Kidney capillary endothelial cell (primary cell): ENCODE measurements around the gene ACSL3.
"Not testable (repeated sequence)": the region's sequence is repeated elsewhere in the genome, so short reads cannot be mapped to it uniquely, and the experiment has no call there.

Experiments
- DNase-seq: peaks from one replicate; pipeline ENCODE4 v3.0.0-alpha.2; 2018; ENCODE audit warnings: low spot score

Gene ACSL3

DNA sequence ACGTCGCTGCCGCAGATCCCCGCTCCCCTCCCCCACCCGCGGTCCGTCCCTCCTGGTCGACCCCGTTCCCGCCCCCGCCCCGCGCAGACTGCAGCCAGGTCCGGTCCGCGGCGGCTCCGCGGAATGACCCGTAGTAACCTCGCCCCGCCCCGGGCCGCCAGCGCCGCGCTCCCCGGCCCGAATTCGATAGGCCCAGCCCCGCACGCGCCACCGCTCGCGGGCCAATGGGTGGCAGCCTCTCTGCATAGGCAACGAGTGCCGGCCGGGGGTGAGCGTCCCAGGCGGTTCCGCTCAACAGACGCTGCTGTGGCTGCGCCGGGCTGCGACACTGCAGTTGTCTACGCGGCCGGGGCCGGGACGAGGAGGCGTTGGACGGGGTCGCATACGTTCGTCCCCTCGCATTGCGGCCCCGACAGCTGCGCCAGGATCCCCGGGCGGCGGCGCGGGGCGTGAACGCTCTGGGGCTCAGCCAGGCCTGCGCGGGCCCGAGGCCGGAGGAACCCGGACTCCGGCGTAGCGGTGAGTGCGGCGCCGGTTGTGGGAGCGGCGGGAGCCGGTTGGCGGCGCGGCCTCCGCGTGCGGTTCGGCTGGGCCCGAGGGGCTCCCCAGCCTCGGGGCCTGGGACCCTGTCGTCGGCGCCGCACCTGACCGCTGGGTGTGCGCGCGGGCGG lies at the start of gene ACSL3:
ACSL3 (plus strand) TSS at position 297 of the 671 bp plus-strand sequence. CDS start 47,737 bp downstream, outside the sequence.
- peak; percentile 91 for DNase-seq

DNA sequence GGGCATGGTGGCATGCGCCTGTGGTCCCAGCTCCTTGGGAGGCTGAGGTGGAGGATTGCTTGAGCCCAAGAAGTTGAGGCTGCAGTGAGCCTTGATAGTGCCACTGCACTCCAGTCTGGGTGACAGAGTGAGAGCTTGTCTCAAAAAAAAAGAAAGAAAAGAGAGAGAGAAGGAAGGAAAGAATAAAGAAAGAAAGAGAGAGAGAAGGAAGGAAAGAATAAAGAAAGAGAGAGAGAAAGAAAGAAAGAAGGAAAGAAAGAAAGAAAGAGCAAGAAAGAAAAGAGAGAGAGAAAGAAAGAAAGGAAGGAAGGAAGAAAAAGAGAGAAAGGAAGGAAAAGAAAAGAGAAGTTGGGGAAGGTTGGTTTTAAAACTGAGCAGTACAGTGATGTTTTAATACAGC lies 49.0 kb upstream of the ACSL3 start:
- DNase-seq: no peak

DNA sequence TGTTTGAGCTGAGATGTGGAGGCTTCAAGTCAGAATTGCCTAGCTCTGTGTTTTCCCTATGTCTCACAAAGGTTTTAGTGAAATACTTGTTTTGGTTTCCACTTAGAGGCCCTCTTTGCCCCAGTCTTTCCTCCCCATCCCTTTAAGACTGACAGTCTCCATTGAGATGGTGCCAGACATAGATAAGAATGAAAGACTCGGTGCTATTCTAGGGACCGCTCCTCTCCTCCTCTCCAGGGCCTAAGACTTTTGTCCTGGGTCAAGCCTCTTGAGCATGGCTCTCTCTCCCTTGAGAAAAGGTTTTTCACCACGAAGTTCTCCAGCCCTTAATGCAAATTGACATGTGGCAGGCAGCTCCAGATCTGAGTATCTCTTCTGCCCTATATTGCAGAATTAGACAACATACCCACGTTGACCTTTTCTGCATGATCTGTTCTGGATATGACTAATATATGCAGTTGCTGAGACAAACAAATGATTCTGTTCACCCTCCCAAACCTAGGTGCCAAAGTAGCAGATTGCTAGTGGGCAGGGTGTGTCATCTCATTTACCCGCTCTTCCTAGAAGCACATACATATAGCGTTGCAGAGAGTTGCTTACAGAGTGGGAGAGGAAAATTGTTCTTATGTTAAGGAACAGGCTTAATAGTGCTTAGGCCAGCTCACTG lies 47.5 kb upstream of the ACSL3 start:
- DNase-seq: no peak

DNA sequence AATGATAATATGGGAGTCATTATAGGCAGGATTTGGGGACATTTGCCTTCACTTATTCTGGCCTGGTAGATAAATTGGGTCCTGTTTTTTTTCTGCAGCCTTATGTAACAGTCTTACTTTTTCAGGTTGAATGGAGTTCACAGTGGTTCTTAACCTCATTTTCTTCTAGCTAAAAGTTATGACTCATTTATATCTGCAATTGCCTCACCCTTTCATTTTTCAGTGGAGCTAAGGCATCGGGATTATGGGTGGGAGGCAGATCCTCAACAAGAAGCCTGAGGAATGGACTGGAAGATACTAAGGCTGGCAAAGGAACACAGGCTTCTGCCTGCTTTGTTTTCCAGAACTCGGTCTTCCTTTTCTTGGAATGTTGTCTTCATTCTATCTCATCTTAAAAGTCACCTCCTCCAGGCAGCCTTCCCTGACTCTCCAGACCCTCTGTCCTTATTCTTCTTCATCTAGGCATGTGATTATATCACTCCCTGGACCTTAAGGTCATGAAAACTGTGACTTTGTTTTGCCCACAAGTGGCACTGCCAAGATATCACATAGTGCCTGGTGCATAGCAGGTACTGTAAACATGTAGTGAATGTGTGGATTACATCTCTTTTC lies 41.0 kb upstream of the ACSL3 start:
- no peak for DNase-seq

DNA sequence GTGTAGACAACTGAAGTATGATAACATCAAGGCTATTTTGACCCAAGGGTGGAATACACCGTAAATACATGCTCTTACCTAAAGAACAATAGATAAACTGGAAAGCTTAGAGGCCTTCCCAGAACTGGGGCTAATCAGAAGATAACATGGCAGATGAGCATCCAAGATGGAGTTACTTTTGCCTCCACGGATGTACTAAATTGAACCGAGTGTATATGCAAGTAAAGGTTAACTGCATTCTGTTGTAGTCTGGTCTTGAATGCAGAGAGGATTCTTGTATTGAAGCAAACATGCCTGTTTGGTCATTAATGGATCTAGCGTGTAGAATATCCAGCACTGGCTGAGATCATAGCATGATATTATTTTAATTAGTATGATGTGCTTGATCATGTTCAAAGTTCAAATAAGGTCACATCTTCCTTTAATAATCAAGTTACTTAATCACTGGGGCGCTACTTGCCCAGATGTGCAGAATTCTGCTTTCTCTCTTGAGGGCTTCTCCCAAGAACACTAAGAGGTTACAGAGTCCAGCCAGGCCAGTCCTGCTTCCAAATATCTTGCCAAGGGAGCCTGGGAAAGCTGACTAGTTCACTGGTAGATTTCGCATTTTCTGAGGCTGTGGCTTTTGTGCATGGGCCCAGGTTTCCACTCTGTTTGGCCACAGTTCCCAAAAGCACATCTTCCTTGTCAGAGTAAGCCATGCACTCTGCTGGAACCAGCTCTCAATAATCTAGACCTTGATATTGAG lies 37.5 kb upstream of the ACSL3 start:
- DNase-seq: no peak

DNA sequence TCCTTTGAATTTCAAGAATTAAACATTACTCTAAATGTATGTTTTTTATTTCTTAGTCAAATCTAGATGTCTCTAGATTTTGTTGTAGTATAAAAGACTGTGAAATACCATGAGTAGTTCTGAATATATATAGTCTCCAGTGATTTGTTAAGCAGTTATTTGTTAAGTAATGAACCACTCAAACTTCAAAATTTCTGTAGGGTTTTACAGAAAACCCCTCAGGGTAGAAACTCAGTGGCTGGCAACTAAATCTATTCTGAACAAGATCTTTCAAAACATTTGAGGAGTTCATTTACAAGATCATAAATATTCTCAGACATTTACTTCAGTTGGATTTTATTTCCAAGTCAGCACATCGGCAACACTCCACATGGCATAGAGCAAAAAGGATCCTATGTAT lies 35.8 kb upstream of the ACSL3 start:
- no peak for DNase-seq

DNA sequence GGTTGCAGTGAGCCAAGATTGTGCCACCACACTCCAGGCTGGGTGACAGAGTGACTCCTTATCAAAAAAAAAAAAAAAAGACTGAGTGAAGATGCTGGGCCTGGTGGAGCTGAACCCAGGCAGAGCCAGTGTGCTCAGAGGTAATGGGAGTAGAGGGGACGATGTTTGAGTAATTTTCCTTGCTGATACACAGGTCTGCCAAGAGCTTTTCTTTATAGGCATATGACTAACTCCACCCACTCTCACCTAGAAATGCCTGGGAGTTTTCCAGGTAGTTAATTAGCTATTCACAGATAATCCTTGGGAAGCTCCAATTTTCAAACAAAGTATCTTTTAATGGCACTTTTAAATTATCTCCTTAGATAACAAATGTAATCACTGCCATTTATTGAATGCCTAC lies 33.4 kb upstream of the ACSL3 start:
- DNase-seq: no peak

DNA sequence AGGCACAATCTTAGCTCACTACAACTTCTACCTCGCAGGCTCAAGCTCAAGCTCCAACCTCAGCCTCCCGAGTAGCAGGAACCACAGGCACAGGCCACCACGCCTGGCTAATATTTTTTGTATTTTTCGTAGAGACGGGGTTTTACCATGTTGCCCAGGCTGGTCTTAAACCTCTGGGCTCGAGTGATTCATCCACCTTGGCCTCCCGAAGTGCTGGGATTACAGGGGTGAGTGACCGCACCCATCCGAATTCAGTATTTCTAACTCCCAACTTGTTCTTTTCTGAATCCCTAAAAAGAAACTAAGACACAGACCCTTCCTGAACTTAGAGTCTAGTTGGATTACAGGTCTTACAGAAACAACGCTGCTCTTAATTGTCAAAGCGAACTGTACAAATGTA lies 32.3 kb upstream of the ACSL3 start:
- no peak for DNase-seq

DNA sequence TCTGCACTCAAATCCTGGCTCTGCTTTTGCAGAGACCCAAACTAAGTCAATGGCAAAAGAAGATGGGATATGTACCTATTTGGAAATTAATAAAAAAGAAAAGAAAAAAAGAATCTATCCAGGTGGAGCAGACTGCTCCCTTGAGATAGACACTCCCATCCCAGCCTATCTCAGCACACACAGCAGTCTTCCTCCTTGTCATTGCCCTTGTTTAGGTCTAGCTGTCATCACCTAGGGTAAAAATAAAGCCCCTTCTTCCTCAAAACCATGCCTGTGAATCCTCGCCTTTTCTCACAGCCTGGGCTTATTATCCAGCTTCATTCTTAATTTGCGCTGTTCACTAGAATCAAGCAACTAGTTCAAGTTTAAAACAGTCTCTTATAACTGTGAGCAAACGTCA lies 30.7 kb upstream of the ACSL3 start:
- no peak for DNase-seq

DNA sequence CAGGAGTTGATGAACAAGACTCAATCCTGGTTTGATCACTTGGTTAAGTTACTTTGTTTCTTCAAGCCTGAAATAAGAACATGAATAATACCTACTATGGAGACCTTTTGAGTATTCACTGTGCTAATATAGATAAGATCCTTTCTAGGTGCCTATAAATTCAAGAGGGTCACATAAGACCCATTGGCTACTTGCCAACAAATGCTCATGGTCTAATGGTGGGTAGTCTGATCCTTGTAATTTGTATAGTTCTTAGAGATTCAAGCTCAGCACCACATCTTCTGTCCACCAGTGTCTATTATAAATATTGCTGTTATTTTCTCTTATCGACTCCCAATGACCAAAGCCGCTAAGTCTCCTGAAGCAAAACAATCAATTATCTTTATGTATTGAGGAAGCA lies 27.4 kb upstream of the ACSL3 start:
- no peak for DNase-seq

DNA sequence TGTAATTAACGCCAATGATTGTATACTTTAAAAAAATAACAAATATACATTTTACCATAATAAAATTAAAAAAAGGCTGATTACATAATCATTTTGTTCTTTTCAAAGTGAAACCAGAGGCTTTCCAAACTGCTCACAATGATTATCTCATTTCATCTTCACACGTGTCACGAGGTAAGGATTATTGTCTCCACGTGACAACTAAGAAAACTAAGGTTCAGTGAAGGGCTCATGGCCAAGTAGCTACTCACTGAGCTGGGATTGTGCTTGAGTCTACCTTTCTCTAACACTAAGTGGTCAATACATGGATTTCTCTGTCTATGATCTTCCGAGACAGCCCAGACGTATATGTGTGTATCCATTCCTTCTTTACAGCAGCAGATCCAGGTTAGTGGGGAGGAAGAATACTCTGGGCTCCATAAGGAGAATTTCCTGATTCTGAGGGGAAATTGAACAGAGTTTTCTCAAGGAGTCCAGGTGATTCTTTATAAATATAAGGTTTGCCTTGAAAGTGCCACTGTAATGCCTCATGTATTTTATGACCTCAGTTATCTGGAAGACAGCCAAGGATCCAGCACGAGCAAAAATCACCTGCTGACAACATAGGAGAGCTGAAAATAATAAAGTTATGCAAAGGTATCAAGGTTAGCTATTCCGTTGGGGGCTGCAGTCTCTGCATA lies 25.6 kb upstream of the ACSL3 start:
- DNase-seq: no peak

DNA sequence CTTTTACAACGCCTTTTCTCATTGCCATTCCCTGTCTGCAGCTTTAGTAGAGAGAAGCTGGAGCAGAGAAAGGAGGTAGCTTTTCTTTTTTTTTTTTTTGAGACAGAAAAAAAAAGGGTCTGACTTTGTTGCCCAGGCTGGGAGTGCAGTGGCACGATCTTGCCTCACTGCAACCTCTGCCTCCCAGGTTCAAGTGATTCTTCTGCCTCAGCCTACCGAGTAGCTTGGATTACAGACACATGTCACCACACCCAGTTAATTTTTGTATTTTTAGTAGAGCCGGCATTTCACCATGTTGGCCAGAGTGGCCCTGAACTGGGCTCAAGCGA lies 25.0 kb upstream of the ACSL3 start:
- DNase-seq: no peak

DNA sequence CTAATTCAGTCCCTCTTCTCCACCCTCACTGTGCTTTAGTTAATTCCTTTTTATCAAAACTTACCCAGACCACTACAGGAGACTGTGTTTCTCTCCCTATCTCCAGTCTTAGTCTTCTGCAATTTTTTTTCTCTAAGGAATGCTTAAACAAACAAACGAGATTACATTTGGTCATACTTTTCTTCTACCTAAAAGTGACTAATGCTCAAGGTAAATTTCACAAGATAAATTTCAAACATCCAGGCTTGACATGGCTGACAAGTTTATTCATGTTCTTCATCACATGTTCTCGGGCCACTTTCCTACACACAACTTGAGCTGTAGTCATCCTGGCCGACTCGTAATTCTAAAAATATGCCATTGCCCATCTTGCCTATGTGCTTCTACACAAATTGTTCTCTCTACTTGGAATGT lies 23.2 kb upstream of the ACSL3 start:
- no peak for DNase-seq

DNA sequence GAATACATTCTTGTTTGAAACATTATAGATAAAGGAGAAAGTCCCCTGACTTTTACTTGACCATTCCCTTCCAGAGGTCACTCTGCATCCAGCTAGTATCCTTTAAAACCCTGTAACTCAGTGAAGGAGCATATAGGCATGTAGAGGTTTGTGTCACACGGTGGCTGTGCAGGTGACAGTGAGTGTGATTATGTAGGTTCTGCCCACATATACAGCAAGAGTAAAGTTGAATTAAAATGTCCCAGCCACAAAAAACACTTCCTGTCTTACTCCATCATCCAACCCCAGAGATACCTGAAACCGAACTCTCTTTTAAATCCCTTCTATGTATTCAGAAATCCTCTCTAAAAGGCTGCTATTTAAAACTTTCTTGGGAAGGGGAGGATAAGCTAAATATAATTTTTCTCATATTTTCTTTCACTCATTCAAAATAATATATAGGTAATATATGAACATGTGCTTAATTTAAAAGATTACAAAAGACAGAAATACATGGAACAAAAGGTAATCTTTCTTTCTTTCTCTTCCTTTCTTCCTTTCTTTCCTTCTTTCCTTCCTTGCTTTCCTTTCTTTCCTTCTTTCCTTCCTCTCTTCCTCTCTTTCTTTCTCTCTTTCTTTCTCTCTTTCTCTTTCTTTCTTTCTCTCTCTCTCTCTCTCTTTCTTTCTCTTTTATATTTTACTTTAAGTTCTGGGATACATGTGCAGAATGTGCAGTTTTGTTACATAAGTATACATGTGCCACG lies 20.6 kb upstream of the ACSL3 start:
- DNase-seq: no peak

DNA sequence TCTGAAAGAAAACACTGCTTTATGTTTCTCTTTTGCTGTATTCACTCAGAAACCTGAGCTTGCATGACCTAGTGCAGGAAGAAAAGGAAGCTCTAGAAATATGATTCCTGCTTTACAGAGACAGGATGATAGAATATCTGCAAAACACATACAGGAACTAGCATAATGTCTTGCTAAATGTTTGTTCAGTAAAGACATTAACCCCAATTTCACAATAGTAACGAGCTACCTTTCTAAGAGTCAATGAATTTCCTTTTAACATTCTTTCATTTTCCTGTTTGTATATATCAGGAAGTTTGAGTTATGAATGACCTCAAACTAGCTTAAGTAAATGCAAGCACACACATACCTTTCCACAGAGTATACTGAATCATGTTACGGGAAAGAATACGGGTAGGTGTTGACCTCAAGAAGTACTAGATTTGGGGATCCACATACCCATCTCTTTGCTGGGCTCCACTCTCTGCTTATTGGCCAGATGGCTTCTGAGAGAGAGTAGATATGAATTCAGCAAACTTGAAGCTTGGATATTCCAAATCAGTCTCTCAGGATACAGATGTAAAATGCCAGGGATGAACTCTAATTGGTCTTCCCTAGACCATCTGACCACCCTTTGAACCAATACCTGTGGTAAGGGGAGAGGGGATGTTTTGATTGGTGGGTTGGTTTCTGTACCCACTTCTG lies 18.2 kb upstream of the ACSL3 start:
- no peak for DNase-seq

DNA sequence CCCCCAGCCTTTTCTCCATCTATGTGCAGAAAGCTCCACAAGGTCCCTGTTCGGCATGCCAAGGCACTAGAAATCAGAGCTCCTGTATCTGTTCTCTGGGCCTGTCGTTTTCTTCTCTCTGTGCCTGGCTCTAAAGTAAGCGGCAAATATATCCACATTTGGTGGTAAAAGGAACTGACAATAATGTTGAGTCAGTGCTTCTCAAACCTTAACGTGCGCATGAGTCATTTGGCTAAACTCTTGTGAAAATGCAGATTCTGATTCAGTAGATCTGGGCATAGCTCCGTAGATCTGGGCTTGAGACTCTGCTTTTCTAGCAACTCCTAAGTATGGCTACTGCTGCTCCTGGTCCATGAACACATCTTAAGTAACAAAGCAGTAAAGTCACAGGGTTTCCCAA lies 16.5 kb upstream of the ACSL3 start:
- DNase-seq: peak; percentile 39

DNA sequence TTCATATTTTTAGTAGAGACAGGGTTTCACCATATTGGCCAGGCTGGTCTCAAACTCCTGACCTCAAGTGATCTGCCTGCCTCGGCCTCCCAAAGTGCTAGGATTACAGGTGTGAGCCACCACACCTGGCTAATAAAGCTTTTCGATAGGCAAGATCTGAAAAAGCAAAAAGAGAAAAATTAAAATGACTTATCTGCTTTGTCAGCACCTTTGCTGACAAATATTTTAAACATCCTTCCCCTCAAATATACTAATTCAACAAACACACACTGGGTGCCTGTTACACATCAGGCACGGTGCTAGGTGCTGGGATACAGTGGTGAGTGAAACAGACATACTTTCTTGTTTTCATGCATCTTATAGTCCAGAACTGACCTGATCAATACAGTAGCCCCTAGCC lies 15.5 kb upstream of the ACSL3 start:
- not testable (repeated sequence) for DNase-seq

DNA sequence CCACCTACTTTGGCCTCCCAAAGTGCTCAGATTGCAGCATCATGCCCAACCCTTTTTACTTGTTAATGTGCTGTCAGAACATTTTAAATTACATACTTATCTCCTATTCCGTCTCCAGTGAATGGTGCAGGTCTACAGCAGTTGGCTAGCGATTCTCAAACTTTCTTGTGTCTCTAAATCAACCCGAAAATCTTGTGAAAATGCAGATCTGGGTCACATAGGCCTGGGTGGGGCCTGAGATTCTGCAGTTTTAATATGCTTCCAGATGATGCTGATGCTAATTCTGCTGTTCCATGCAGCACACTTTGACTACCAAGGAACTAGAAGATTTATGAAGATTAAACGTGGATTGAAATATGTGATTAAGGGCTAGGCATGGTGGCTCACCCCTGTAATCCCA lies 14.8 kb upstream of the ACSL3 start:
- DNase-seq: no peak

DNA sequence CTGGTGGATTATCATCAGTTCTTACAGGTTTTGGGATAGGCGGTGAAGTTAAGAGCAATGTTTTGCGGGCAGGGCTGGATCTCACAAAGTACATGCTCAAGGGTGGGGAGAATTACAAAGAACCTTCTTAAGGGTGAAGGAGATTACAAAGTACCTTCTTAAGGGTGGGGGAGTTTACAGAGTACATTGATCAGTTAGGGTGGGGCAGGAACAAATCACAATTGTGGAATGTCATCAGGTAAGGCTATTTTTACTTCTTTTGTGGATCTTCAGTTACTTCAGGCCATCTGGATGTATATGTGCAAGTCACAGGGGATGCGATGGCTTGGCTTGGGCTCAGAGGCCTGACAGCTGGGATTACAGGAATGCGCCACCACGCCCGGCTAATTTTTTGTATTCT lies 12.8 kb upstream of the ACSL3 start:
- DNase-seq: not testable (repeated sequence)

DNA sequence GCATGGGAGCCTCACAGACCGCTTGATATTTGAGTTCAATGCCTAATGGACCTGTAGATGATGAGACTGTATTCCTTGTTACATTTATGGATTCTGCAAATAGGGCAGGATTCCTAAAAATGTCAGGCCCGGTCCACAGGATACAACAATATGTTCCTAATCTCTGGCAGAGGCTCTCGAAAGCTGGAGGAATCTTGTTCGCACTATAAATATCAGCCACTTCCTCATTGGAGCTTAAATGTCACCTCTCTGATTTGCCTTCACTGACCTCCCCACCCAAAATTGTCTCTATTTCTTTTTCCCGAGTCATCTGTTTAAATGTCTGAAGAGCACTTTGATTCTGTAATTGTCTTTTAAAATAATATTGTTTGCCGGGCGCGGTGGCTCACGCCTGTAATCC lies 12.0 kb upstream of the ACSL3 start:
- DNase-seq: no peak

DNA sequence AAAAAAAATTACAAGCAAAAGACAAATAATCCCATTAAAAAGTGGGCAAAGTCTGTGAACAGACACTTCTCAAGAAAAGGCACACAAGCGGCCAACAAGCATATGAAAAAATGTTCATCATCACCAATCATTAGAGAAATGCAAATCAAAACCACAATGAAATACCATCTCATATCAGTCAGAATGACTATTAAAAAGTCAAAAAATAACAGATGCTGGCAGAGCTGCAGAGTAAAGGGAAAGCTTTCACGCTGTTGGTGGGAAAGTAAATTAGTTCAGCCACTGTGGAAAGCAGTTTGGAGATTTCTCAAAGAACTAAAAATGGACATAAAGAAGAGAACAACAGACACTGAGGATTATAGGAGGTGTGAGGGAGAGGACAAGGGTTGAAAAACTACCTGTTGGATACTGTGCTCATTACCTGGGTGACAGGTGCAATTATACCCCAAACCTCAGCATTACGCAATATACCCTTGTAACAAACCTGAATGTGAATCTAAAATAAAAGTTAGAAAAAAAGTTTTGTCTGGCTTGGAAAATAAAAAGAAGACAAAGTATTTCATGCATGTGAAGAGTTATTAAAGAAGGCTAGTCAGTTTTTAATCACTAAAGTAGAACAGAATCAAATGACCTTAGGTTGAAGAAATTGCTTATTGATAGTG lies 8.7 kb upstream of the ACSL3 start:
- DNase-seq: no peak
